CD4-positive, alpha-beta T cell treated with Interleukin-21 for 1 hour (primary cell): Measurements from ENCODE around the gene NFATC2.
A peak's percentile ranks its signal among the peaks of the same experiment; 100 is the strongest.
"Not testable (repeated sequence)": the region's sequence is repeated elsewhere in the genome, so short reads cannot be mapped to it uniquely, and the experiment has no call there.

Experiments used
- DNase-seq: peaks from one replicate; pipeline ENCODE4 v3.0.0-alpha.2; 2020

The NFATC2 gene

DNA sequence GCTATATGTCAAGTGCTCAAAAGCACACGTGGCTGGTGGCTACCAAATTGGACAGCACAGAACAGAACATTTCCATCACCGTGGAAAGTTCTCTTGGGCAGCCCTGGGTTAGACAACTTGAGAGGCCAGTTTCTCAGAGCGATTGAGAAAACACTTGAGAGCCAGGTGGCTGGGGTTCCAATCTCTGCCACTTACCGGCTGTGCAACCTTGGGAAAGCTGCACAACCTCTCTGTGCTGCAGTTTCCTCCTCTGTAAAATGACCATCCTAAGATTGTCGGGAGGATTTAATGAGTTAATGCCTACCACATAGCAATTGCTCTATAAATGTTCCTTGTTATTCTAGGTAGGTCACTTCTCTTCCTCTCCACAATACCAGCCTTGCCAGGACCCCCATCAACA, 25.1 kb upstream of the NFATC2 start:
- no peak for DNase-seq

DNA sequence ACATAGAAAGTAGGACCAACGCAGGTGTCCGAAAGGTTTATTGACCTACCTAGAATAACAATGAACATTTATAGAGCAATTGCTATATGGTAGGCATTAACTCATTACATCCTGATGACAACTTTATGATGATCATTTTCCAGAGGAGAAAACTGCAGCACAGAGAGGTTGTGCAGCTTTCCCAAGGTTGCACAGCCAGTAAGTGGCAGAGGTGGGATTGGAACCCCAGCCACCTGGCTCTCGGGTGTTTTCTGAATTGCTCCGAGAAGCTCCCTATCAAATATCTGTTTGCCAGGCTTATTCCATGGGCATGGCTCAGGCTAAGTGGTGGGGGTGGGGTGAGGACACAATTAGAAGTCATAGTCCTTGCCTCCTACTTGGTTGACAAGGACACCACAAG, 24.1 kb upstream of the NFATC2 start:
- no peak for DNase-seq

DNA sequence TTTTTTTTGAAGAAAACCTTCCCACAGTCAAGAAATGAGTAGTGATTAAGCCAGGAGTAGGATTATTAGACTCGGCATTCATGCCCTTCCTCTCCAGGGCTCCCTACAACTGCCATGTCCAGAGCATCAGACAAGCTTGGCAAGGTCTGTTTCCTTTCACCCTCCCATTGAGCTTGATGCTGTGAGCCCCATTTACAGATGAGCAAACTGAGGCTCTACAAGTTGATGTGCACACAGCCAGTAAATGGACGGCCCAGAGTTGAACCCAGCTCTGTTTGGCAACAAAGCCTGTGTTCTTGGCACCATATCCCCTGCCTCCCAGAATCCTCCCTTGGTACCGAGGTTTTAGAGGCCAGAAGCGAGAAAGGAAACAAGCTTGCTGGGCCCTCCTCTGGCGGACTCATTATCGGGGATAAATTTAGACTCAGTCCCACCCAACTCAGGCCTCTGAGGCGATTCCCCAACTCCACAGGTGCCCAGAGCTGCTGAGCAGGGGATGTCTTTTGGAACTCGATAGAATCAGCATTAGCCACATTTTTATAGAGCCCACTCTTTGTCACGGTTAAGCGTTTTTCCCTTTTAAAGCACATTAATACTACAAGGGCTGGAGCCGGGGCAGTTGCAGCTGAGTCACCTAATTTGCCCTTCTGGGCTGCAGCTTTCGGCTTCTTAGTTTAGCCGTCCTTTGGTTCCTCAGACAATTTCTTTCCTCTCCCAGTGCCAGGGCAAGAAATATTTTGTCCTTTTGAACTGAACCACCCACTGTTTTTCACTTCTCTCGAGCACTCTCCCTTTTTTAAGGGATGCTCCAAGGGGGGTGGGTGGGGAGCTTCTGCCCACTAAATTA, 23.0 kb upstream of the NFATC2 start:
- no peak for DNase-seq

DNA sequence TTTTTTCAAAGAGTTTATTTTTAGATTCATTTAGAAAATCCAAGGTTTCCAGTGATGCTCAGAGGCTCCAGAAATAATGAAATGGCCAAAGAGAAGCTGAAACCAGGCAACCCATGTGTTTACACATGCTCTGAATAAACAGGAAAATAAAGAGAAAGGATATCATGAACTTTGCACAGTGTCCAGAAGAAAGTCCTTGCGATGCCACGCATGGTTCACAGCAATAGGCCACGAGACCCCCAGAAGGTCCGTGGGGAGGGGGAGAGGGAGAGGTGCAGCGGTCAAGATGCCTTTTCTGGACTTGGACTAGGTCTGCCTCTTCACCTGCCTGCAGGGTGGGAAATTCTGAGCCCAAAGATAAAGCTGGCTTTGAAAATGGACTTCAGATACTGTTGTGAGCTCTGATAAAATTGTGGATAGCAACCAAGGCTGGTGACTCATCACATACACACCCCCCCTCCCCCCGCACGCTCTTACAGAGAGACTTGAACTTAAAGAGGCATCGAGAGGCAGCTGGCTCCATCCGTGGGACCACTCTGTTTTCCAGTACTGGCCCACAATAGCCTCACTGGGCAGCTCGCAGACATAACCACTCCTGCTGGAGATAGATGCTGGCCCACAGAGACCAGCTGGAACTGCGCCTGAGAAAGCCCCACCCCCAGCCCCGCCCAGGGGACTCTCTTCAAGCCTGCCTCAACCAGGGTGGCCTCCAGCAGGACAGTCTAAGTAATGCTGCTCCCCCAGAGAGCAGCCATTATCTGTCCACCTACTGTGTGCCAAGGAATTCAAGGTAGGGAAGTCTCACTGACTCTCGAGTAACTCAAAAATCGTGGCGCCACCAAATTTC, 21.2 kb upstream of the NFATC2 start:
- no peak for DNase-seq

DNA sequence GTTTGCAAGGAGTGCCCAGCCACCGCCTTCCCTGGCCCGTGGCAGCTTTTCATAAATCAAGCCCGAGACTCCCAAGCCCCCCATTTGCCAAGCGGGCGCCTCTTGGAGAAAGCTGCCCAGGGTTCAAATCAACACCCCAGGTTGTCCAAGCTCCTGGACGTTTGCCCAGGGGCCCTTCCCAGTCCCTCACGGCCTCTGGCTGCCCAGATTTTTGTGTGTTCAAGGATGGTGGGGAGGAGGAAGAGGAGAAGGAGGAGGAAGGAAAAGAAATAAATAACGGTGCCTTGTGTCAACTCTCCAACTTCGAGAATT, 20.6 kb upstream of the NFATC2 start:
- no peak for DNase-seq

DNA sequence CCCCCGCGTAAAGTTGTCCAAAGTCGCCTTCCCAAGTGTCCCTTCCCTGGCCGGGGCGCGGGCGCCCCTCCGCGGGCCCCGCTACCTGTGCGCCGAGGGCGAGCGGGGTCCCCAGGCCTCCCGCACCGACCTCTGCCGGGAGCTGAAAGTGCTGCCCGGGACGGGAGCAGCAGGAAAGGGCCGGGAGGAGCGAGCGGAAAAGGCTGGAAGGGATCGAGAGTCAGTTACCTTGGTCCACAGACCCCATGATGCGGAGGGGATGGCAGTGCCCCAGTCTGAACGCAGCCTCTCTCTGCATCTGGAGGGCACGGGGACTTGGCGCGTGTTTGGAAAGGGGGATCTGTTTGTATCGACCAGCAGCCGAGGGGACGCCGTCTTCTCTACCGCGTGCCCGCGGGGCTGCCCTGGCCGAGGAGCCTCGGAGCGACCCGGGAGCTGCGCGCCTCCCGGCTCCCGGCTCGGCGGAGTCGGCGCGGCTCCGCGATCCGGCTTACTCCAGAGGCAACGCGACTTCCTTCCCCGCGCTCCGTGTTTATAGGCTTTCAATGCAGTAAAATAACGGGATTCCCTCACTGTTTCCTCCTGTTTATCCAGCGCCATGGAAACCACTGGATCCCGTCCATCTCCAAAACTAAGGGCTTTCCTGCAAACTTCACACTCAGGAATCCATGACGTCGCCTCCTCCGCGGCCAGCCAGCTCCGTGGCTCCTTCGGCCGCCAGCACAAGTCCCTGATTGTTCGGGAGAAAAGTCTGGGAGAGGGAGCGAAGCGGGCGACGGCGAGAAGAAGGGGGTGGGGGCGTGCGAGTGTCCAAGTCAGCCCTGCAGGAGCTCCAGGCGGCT, 20.0 kb upstream of the NFATC2 start:
- no peak for DNase-seq

DNA sequence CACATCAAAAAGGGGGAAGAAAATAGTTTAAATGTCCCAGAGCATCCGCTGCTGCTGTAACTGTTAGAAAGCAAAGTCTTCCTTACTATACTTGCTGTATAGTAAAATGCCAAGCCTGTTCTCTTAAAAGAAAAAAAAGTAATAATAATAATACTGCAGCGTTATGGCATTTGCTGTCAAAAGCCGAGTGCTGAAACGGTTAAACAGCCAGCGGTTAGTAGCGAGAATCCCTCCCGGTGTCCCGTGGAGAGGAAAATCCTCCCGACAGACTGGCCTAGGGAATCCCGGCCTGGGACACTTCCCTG, 19.5 kb upstream of the NFATC2 start:
- no peak for DNase-seq

DNA sequence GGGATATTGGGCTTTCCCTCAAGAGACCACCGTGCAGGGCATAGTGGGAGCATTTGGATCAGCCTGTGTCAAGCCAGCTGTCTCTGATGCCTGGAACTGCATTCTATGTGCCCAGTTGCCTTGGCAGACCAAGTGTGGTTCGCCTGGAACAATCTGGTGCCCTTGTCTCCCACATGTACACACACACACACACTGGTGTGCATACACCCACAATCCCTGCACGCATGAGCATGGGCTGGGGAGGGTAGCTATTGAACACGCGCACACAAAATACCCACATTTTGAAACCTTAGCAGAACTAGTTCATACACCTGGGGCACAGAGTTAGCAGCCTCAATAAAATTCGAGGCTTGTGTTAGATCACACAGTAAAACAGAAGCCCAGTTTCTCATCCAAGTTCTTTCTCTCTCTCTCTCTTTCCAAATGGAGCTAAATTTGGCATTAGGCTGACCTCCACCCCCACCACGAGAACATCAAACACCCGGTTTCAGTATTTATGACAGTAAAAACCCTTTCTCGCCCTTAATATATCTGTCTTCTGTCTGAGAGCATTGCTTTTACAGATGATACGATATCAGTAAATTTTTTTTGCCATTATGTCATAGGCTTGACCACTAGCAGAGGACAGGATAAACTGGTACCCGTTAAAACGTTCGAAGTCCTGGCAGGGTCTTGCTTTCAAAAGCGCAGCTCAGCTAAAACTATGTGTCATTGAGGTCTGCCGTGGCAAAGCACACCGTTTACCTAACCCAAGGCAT, 18.2 kb upstream of the NFATC2 start:
- DNase-seq = no peak

DNA sequence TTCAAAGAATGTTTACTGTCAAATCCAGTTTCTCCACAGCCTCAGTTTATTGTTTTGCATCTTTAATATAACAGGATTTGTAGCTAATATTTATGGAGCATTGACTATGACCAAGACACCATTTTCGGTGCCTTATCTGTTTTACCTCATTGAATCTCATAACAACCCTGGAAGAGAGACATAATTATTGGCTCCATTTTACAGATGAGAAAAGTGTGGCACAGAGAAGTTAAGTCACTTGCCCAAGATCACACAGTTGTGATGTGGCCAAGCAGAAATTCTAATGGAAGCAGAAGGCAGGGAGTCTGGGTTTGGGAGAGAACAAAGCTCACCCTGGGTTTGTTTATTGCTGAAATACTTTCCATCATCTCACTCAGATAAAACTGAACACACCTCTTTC, 17.5 kb upstream of the NFATC2 start:
- DNase-seq = no peak

DNA sequence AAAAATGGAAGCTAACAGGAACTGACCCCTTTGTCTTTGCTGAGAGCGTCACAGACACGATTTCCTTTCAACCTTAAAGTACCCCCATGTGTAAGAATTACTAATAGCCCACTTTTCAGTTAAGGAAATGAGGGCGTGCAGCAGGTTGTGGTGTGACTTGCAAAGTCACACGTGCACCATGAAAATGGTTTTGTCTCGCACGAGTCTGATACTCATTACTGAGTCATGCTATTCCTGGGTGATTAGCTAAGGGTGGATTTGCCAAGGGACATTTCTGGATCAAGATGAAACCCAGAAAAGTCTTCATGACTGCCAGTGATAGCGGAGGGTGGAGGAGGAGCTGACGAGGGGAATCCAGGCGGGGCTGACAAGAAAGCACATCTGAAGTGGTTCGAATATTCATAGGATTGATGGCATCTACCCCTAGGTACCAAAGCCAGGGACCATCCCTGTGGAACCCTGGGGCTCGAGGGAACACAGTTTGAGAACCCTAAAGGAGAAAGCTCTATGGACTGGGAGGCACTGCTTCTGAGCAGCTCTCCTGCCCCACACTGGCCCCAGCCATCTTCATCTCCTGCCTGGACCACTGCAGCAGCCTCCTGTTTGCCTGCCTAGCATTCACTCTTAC, 12.1 kb upstream of the NFATC2 start:
- DNase-seq = no peak

DNA sequence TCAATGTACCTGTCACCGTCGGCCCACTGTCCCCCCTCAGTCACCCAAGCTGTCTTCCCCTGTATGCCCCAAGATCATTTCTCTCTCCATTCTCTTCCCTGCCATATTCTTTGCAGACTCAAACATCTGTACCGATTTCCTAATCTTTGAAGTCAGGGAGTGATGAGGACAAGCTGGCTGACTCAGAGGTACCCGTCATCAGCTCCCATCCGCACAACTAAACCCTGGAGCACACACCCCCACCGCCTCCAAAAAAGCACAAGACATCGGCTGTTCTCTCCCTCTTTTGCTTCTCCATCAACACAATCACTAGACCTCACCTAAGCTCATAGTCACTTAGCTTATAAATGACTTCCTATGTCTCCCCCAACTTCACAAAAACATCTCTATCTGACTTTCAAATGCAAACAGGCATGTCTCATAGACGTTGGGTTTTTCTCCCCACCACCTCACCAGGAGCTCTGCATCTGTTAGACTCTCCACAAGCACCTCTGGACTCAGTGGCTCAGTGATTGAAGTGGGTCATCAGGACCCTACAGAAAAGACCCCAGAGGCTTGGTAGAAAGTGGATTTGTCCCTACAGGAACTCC, 11.5 kb upstream of the NFATC2 start:
- DNase-seq = no peak

DNA sequence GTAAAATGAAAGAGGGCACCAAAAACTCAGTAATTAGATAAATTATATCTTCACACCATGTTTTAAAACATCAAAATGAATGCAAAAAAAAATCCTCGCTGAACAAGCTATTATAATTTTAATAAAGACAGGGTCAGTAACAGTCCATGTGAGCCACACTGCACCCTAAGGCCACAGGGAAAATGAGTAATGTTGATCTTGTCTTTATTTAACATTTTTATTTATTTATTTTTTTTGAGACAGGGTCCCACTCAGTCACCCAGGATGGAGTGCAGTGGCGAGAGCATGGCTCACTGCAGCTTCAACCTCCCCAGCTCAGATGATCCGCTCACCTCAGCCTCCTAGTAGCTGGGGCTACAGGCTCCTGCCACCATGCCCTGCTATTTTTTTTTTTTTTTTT, 8.7 kb upstream of the NFATC2 start:
- no peak for DNase-seq

DNA sequence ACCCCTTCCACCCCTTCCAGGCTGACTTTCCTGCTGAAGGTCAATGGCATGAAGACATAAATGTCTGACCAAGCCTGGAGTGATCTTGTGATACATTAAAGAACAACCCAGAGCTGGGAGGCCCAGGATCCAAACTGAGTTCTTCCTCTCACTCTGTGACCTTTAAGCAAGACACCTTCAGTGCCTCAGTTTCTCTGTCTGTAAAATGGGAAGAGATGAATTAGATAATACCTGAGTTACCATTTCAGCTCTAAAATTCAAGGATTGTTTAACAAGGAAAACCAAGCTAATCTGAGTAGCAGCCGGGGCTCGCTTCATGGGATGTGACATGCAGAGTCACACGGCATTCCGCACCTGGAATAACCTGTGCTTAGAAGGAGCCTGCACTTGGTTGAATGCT, 7.0 kb upstream of the NFATC2 start:
- DNase-seq = no peak

DNA sequence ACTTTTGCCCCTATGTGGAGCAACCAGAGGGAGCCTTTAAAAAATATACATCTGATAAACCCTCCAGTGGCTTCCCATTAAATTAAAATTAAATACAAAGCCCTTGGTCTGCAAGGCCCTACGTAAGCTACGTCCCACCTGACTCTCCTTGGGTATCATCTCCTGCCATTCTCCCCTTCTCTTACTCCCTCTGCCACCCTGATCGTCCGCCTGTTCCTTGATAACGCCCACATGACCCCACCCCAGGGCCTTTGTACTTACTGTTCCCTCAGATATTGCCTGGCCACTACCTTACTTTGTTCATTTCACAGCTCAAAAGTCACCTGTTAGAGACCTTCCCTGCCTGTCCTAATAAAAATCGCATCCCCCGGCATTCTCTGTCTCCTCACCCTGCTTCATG, 5.4 kb upstream of the NFATC2 start:
- no peak for DNase-seq

DNA sequence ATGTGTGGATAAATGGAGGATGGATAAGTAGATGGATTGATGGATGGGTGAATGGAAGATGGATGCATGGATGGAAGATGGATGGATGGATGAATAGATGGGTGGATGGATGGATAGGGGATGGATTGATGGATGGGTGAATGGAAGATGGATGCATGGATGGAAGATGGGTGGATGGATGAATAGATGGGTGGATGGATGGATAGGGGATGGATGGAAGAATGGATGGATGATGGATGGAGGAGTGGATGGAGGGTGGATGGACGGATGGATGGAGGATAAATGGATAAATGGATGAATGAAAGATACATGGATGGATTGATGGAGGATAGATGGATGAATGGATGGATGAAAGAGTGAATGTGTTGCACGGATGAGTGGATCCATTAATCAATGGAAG, 3.0 kb upstream of the NFATC2 start:
- DNase-seq = no peak

DNA sequence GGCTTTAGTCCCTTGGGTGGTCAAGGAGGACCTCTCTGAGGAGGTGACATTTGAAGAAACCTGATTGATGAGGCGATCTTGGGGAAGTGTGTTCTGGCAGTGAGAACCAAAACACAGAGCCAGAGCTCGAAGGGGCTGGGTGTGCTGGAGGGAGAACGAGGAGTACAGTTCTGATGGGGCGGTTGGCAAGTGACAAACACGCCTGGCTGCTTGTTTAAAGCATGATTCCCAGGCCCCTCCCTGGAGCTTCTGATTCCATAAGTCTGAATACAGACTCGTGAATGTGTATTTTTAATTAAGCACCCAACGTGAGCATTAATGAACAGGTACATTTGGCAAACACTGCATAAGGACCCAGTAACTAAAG, 886 bp upstream of the NFATC2 start:
- DNase-seq = no peak

DNA sequence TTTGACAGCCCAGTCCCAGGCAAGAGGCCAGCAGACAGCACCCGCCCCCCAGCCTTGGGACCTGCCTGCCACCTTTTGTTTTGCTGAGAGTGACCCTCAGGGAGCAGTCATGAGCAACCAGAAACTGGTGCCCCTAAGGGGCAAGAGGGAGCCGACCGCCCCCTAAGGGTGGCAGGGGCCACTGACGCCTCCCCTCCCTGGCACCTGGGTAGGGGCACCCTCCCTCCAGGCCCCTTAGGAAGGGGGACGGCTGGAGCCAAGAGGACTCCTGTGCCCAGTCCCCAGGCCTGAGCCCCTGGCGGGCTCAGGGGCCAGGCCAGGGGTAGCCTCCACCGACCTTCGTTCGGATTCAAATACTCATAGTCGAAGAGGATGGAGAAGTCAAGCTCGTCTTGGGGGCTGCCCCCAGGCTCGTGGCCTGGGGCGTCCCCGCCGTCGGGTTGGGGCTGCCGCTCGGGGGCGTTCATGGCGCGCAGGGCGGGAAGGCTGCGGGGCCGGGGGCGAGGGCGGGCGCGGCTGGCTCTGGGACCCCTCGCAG, 417 bp downstream of the NFATC2 start:
- peak; percentile 71 for DNase-seq

DNA sequence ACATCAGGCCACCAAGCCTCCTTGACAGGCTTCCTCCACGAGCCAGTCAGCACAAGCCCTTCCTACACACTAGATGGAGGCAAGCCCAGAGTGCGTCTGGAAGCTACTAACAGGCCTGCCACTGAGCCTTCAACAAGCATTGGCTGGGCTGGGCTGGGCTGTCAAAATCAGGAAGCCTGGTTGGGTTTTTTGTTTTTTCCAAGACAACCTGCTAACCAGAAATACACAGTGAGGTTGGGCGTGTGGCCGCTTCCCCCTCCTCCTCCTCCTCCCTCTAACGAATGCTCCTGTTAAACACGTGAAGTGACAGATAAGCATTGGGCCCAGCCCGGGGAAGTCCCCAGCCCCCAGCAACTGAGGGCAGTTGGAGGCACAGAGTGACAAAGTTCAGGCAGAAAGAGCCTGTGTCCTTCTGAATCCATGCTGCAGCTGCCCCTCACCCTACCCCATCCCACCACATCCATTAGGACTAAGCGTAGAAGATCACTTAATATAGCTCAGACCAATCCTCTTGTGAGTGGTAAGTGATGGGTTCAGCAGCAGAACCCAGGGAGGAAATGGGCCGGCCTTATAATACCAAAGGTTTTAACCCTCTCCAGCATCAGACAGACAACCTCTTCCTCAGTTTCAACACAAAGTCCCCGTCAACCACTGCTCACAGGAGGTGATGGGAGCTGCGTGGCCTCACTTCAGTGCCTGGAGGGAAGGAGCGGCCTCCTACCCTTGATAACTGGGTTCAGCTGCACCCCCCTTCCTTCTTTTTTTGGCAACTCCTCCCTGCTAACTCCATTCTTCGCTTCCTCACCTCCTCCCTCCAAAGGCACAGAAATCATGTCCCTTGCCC, 1.1 kb downstream of the NFATC2 start:
- DNase-seq = peak; percentile 92

DNA sequence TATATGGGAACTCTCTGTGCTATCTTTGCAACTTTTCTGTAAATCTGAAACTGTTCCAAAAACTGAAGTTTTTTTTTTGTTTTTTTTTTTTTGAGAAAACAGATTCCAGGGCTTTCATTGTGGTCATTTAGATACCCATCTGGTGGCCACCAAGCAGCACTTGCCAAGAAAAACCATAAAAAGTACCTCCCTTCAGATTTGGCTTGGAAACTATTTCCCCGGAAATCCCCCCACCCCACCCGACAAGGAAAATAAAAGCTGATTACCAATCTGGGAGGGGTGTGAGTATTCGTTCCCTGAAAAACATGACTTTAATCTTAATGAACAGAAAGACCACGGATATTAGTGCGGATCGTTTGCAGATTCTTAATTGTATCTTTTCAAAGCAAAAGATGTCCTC, 1.9 kb downstream of the NFATC2 start:
- peak; percentile 50 for DNase-seq

DNA sequence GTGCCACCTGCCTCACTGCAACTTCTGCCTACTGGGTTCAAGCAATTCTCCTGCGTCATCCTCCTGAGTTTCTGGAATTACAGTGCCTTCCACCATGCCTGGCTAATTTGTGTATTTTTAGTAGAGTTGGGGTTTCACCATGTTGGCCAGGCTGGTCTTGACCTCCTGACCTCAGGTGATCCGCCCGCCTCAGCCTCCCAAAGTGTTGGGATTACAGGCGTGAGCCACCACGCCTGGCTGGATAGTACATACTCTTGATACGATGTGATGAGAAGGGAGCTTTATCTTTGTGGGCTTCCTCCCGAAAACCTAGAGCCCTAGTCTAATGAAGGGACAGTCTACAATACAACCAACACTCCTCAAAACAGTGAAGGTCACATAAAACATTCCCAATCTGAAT, 2.4 kb downstream of the NFATC2 start:
- DNase-seq = not testable (repeated sequence)
